ENCODE results near the gene PLPP1. TPM values are rescaled to one million over a fixed set of nuclear protein-coding genes. Genes with fewer than 3 reads are reported as not detected.
A peak's percentile ranks its signal among the peaks of the same experiment; 100 is the strongest.

Gene PLPP1
- total and polyA plus RNA-seq, 2 of the 8 experiments (the other 6 are each of a cell fraction or from before 2014, with no cell fraction given), result 43.7 to 91.3 TPM

DNA sequence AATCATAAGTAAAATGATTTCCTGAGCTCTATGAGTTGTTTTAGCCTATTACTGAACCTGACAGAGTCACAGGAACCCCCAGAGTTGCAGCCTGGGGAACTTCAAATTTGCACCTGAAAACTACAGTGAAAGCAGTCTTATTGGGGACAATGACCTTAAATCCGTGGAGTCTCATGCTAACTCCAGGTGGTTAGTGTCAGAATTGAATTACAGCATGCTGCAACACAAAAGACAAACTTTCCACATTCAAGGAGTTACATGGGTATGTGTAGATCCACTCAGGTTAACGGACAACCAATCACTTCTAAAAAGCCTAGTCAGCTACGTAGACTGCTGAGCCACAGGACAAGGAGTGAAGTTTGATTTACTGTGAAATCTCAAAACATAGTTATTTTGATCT lies 49.7 kb downstream of the PLPP1 start:
- H3K56ac ChIP-seq (replicated peaks; ENCODE audit: insufficient read length, low read depth, low read length), result no peak overlapping the region
- H2BK15ac ChIP-seq (ENCODE audit: low read length), result no peak overlapping the region
- no peak overlapping the region for H4K8ac ChIP-seq (ENCODE audit: extremely low read depth, insufficient read depth, low read length)
- H3K27me3 ChIP-seq (replicated peaks in 1 of 4; ENCODE audit: control insufficient read depth in 3 of 4, extremely low read depth in 1 of 4, insufficient read depth in 3 of 4, low read length in 3 of 4), result no peaks in the 10 kb centered on the region
- H3K14ac ChIP-seq (ENCODE audit: insufficient read length), result no peak overlapping the region
- no peaks in the 10 kb centered on the region for H4K20me1 ChIP-seq (replicated peaks in 1 of 2; ENCODE audit: control insufficient read depth in 1 of 2, insufficient read depth in 2 of 2, low read length in 2 of 2)
- H3K79me1 ChIP-seq (ENCODE audit: low read depth, low read length), result no peaks in the 10 kb centered on the region; the same call in 1 of the 2 replicates
- no peak overlapping the region for H2AFZ ChIP-seq (ENCODE audit: low read length)
- H3K18ac ChIP-seq (ENCODE audit: extremely low read depth, low read length), result no peak overlapping the region
- peaks cover 0 to 59% of the 10 kb centered on the region in 2 experiments; a peak in 3 of 4 replicates for H3K79me2 ChIP-seq (ENCODE audit: control insufficient read depth in 1 of 2, insufficient read depth in 2 of 2, low read length in 2 of 2)
- ChIA-PET POLR2A (ENCODE audit: partially characterized antibody) (interaction anchor here (0.7 to 1.9 kb wide), 8 partner anchors 9 to 1208 kb away, joined by 3 to 7 read pairs (median 3); no protein-coding TSS in a partner anchor), CTCF (ENCODE audit: partially characterized antibody) (interaction anchor here (0.7 to 1.2 kb wide), 4 partner anchors 34 to 207 kb away, joined by 3 to 4 read pairs (median 3); no protein-coding TSS in a partner anchor)
- H3K23ac ChIP-seq (ENCODE audit: insufficient read length), result no peak overlapping the region
- peak in 1 of 2 experiments; percentile 46 for DNase-seq (ENCODE audit: low read depth in 1 of 2, low spot score in 2 of 2)
- H3K27ac ChIP-seq (ENCODE audit: low read depth, low read length), result peak overlapping the region; percentile 55; the same call in 1 of the 2 replicates
- no peak overlapping the region for H4K91ac ChIP-seq (replicated peaks; ENCODE audit: insufficient read length, low read length)
- peak; percentile 99 for FAIRE-seq
- H2BK5ac ChIP-seq (ENCODE audit: low read depth, low read length), result peak overlapping the region; percentile 95
- H3K9ac ChIP-seq (replicated peaks in 1 of 4; ENCODE audit: extremely low read depth in 1 of 4, low read depth in 3 of 4, low read length in 3 of 4), result peak overlapping the region in 1 of 4 experiments; percentile 22; a peak in 1 of 7 replicates
- H3K36me3 ChIP-seq (ENCODE audit: control insufficient read depth in 2 of 4, insufficient read depth in 4 of 4, low read length in 3 of 4), result peaks cover 0 to 16% (median 0%) of the 10 kb centered on the region in 4 experiments; a peak in 1 of 8 replicates
- H3K4ac ChIP-seq (replicated peaks; ENCODE audit: insufficient read length, low read depth, low read length), result no peak overlapping the region
- no peak overlapping the region for H2AK5ac ChIP-seq (ENCODE audit: low read depth, low read length)
- no peaks in the 10 kb centered on the region for H3K23me2 ChIP-seq (ENCODE audit: low read depth, low read length)
- H2BK12ac ChIP-seq (ENCODE audit: low read depth, low read length), result peak overlapping the region; percentile 12; the same call in 1 of the 2 replicates
- H3K4me1 ChIP-seq (replicated peaks in 1 of 4; ENCODE audit: control insufficient read depth in 3 of 4, insufficient read depth in 4 of 4, low read length in 3 of 4), result peaks cover 3 to 20% (median 14%) of the 10 kb centered on the region in 4 experiments; a peak in 6 of 7 replicates
- peak overlapping the region in 1 of 4 experiments; percentile 49; a peak in 2 of 8 replicates for H3K4me3 ChIP-seq (ENCODE audit: extremely low read depth in 1 of 4, insufficient read depth in 2 of 4, low read depth in 3 of 4, low read length in 4 of 4)
- peak overlapping the region; percentile 65 to 68; a peak in 3 of 4 replicates for H3K4me2 ChIP-seq (ENCODE audit: insufficient read depth in 1 of 2, low read depth in 2 of 2, low read length in 2 of 2)
- 0% methylated on average over 3 of the region's 3 CpGs; no CpG with 5 or more reads in 1 of the 2 experiments for WGBS, 2 experiments (ENCODE audit: extremely low coverage in 1 of 2, insufficient coverage in 1 of 2, insufficient read length in 1 of 2, insufficient replicate concordance in 2 of 2, low coverage in 1 of 2, low lambda C conversion rate in 2 of 2, missing lambda C conversion rate in 1 of 2)
- H2BK20ac ChIP-seq (ENCODE audit: low read length), result no peak overlapping the region
- no peak overlapping the region for H2BK120ac ChIP-seq (replicated peaks; ENCODE audit: low read depth, low read length)
- H4K5ac ChIP-seq (ENCODE audit: insufficient read length, low read depth, low read length), result no peak overlapping the region
- H3K9me3 ChIP-seq (ENCODE audit: insufficient read depth in 2 of 2, low read depth in 1 of 2, low read length in 1 of 2), result no peaks in the 10 kb centered on the region
- TF ChIP-seq KDM1A (IDR thresholded peaks at IDR 0.05; ENCODE audit: borderline replicate concordance, low read length), result no peak
- TF ChIP-seq POLR2AphosphoS5 (IDR thresholded peaks at IDR 0.05; ENCODE audit: low read depth, low read length), result no peak
- TF ChIP-seq RNF2 (IDR thresholded peaks at IDR 0.05; ENCODE audit: borderline replicate concordance, low read depth, low read length, missing control alignments, poor library complexity, severe bottlenecking), result no peak
- TF ChIP-seq SIN3A (conservative IDR thresholded peaks at IDR 0.05 in 1 of 2, IDR thresholded peaks at IDR 0.05 in 1 of 2; ENCODE audit: low read depth in 1 of 2, low read length in 2 of 2), result 0 out of 4 replicates have a peak, but pooled peaks of 1 of the 2 experiments have one; percentile 24
- TF ChIP-seq HDAC6 (IDR thresholded peaks at IDR 0.05; ENCODE audit: low read depth, low read length), result no peak
- TF ChIP-seq POLR2A (IDR thresholded peaks at IDR 0.05; ENCODE audit: control extremely low read depth in 1 of 2, low read depth in 2 of 2, low read length in 2 of 2), result 0 out of 3 replicates have a peak, but pooled peaks of 1 of the 2 experiments have one; percentile 46
- no peak for TF ChIP-seq SRF (IDR thresholded peaks at IDR 0.05; ENCODE audit: low read depth, low read length)
- TF ChIP-seq CBX5 (IDR thresholded peaks at IDR 0.05; ENCODE audit: low read depth, low read length), result no peak
- TF ChIP-seq GTF2F1 (IDR thresholded peaks at IDR 0.05; ENCODE audit: borderline replicate concordance, low read depth, low read length), result no peak
- TF ChIP-seq PHF8 (conservative IDR thresholded peaks at IDR 0.05; ENCODE audit: low read depth, low read length), result no peak
- TF ChIP-seq SP1 (IDR thresholded peaks at IDR 0.05; ENCODE audit: low read depth, low read length), result no peak
- no peak for TF ChIP-seq CREB1 (IDR thresholded peaks at IDR 0.05)
- no peak for TF ChIP-seq CBX8 (IDR thresholded peaks at IDR 0.05; ENCODE audit: borderline replicate concordance, low read depth, low read length)

Data from H1 (cell line).